GM08714 (cell line): ENCODE measurements around the gene PACRG.

Experiments
- H3K4me3 ChIP-seq: fragments of 200-500 bp; sonication (Bioruptor generic); 2 replicates; pipeline ENCODE4 v1.5.1; 2014; ENCODE audit warnings: mild to moderate bottlenecking, low read length, inconsistent platforms
- ZNF274 ChIP-seq: IDR thresholded peaks from 2 replicates; pipeline ENCODE4 v1.6.1; 2012; ENCODE audit warnings: mild to moderate bottlenecking, low read depth, low read length

The PACRG gene

GRCh38 chr6:162778603-162779002 is 50.8 kb downstream of the PACRG start:
- TF ChIP-seq ZNF274: no peak
- no peak overlapping the region for H3K4me3 ChIP-seq

GRCh38 chr6:162785632-162786242 is 58.0 kb downstream of the PACRG start:
- TF ChIP-seq ZNF274: no peak
- H3K4me3 ChIP-seq: no peak overlapping the region

- TF ChIP-seq ZNF274: no peak
- H3K4me3 ChIP-seq: no peak overlapping the region
Observed at GRCh38 chr6:162798546-162799266, 70.9 kb downstream of the PACRG start.

DNA sequence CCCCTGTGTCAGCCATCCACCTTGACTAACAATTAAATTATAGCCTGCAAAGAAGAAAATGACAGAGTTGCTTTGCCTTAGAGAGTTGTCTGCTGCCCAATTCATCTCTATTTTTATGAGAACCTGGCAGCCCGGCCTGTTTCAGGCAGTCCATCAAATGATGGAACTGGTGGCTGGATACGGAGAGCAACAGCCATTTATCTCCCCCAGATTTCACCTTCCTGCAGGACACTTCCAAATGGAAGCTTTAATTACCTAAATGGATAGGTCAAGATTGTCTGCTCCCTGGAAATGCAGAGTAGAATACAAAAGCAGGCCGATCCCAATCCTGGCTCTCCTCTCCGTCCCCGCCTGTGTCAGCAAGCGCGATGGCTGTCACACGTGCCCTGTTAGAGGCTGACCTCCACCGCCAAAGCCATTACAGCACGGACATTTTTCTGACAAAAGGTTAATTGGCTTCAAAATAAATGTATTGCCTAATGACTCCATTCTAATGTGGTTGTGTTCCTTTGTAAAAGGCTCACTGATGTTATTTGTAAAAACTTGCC is 86.7 kb downstream of the PACRG start:
- no peak for TF ChIP-seq ZNF274
- no peak overlapping the region for H3K4me3 ChIP-seq

- no peak for TF ChIP-seq ZNF274
- no peak overlapping the region for H3K4me3 ChIP-seq
Observed at GRCh38 chr6:162817196-162817595, 89.4 kb downstream of the PACRG start.

- no peak overlapping the region for H3K4me3 ChIP-seq
- TF ChIP-seq ZNF274: no peak
Observed at GRCh38 chr6:162819284-162819683, 91.5 kb downstream of the PACRG start.

- TF ChIP-seq ZNF274: no peak
- H3K4me3 ChIP-seq: no peak overlapping the region
Observed at GRCh38 chr6:162821102-162821501, 93.3 kb downstream of the PACRG start.

- no peak overlapping the region for H3K4me3 ChIP-seq
- TF ChIP-seq ZNF274: no peak
Observed at GRCh38 chr6:162825597-162825996, 97.8 kb downstream of the PACRG start.

DNA sequence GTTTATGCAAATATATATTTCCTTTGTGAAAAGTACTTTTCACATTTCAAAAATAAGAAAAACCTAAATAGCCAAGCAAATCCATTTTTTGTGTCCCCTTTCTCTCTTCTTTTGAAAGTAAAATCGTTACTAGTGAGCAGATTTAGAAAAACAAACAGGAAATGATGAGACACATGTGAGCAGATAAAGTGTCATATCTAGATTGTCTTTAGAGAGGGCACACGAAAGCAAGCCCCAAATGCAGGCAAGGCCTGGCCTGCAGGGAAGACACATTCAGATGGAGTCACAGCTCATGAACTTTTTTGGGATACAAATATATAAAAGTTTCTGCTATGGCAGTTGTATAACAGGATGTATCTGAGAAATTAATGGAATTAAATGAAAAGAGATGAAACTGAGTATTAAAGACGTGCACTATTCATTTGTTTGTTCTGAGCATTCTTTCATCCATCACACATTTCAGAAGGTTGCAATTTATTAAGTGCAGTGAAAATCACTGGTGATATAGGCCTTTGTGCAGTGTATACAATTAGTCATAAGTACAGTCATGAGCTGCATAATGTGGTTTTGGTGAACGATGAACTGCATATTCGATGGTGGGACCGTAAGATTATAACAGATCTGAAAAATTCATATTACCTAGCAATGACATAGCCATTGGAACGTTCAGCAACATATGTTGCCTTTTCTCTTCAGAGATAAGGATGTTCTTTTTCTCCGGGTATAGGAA is 101.4 kb downstream of the PACRG start:
- no peak for TF ChIP-seq ZNF274

GRCh38 chr6:162833776-162834175 is 106.0 kb downstream of the PACRG start:
- H3K4me3 ChIP-seq: no peak overlapping the region
- no peak for TF ChIP-seq ZNF274

More for the DNA sequence above, 101.4 kb downstream of the PACRG start:
- no peak overlapping the region for H3K4me3 ChIP-seq

DNA sequence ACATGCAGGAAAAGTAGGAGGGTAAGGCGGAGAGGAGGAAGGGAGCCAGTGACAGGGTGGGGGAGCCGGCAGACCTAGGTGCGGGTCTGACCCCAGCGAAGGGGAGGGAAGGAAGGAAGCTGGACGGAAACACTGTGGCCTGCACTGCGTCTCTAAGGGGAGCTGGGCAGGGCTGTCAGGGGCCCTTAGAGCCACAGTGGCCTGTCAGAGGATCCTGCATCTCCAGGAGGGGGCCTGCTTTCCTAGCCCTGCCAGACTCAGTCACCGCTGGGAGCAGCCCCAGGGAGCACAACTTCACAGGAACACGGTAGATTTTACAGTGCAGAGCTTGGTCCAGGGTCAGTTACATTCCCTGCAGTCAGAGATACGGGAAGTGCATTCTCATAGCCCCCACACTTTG is 118.2 kb downstream of the PACRG start:
- no peak for TF ChIP-seq ZNF274
- H3K4me3 ChIP-seq: no peak overlapping the region

GRCh38 chr6:162846723-162847122 is 118.9 kb downstream of the PACRG start:
- H3K4me3 ChIP-seq: no peak overlapping the region
- TF ChIP-seq ZNF274: no peak

- no peak overlapping the region for H3K4me3 ChIP-seq
- TF ChIP-seq ZNF274: no peak
Observed at GRCh38 chr6:162849269-162849668, 121.5 kb downstream of the PACRG start.

GRCh38 chr6:162852192-162852591 is 124.4 kb downstream of the PACRG start:
- H3K4me3 ChIP-seq: no peak overlapping the region
- TF ChIP-seq ZNF274: no peak

- no peak overlapping the region for H3K4me3 ChIP-seq
- no peak for TF ChIP-seq ZNF274
Observed at GRCh38 chr6:162852840-162853577, 125.2 kb downstream of the PACRG start.
